HepG2 (cell line): Measurements from ENCODE around the gene FUT6. TPM values are rescaled to one million over a fixed set of nuclear protein-coding genes. Genes with fewer than 3 reads are reported as not detected.

Experiments
- CHCHD3 ChIP-seq: sonication (generic); formaldehyde crosslinking; IDR thresholded peaks from 2 replicates; pipeline ENCODE4 v1.8.0; 2022; ENCODE audit warnings: mild to moderate bottlenecking, missing genetic modification reagents, moderate library complexity
- HMGA1 ChIP-seq: sonication (generic); formaldehyde crosslinking; conservative IDR thresholded peaks from 2 replicates; pipeline ENCODE4 v1.4.0; 2020; ENCODE audit warnings: missing genetic modification reagents
- HNF4G ChIP-seq, 2 experiments: sonication (generic) in 1 of 2; formaldehyde crosslinking in 1 of 2; IDR thresholded peaks; 2 replicates each; pipeline versions ENCODE4 v1.4.0 to v1.6.1; 2011 to 2020; ENCODE audit warnings: borderline replicate concordance in 2 of 2, low read depth in 2 of 2, mild to moderate bottlenecking in 2 of 2, low read length in 1 of 2, missing genetic modification reagents in 1 of 2, moderate library complexity in 1 of 2
- MIER3 ChIP-seq: IDR thresholded peaks from 2 replicates; pipeline ENCODE4 v1.6.1; 2016; ENCODE audit warnings: missing compliant biosample characterization, borderline replicate concordance
- MIXL1 ChIP-seq: IDR thresholded peaks from 2 replicates; pipeline ENCODE4 v1.6.1; 2016
- NONO ChIP-seq, 2 experiments: fragments of 450-650 bp in 1 of 2; sonication (generic) in 1 of 2; formaldehyde crosslinking in 1 of 2; IDR thresholded peaks in 1 of 2; conservative IDR thresholded peaks in 1 of 2; 2 replicates each; pipeline versions ENCODE4 v1.6.1 to v1.8.0; 2017 to 2022; ENCODE audit warnings: mild to moderate bottlenecking in 1 of 2, missing genetic modification reagents in 1 of 2, moderate library complexity in 1 of 2
- TEAD2 ChIP-seq: sonication (generic); formaldehyde crosslinking; IDR thresholded peaks from 2 replicates; pipeline ENCODE4 v1.9.0; 2021; ENCODE audit warnings: missing genetic modification reagents
- TMF1 ChIP-seq: sonication (generic); formaldehyde crosslinking; IDR thresholded peaks from 2 replicates; pipeline ENCODE4 v1.8.1; 2022; ENCODE audit warnings: low read depth, missing genetic modification reagents
- USF2 ChIP-seq, 2 experiments: sonication (generic) in 1 of 2; formaldehyde crosslinking in 1 of 2; IDR thresholded peaks; 2 replicates each; pipeline versions ENCODE4 v1.5.1 to v1.6.1; 2011 to 2020; ENCODE audit warnings: borderline replicate concordance in 1 of 2, low read depth in 1 of 2, low read length in 1 of 2, mild to moderate bottlenecking in 1 of 2, missing genetic modification reagents in 1 of 2, moderate library complexity in 1 of 2
- YY1 ChIP-seq: IDR thresholded peaks from 2 replicates; pipeline ENCODE4 v1.6.1; 2011; ENCODE audit warnings: low read length, low read depth, moderate library complexity, mild to moderate bottlenecking; ENCODE audit not compliant: insufficient read depth, insufficient replicate concordance
- ZBTB7A ChIP-seq: sonication (generic); formaldehyde crosslinking; IDR thresholded peaks from 2 replicates; pipeline ENCODE4 v1.8.0; 2022; ENCODE audit warnings: mild to moderate bottlenecking, missing genetic modification reagents
- ZBTB7B ChIP-seq: sonication (generic); formaldehyde crosslinking; IDR thresholded peaks from 2 replicates; pipeline ENCODE4 v1.4.0; 2020; ENCODE audit warnings: missing genetic modification reagents
- ZNF275 ChIP-seq: sonication (generic); formaldehyde crosslinking; IDR thresholded peaks from 2 replicates; pipeline ENCODE4 v1.8.0; 2022; ENCODE audit warnings: missing genetic modification reagents, mild to moderate bottlenecking, inconsistent platforms, borderline replicate concordance
- ZNF430 ChIP-seq: sonication (generic); formaldehyde crosslinking; IDR thresholded peaks from 2 replicates; pipeline ENCODE4 v1.9.0; 2021; ENCODE audit warnings: mild to moderate bottlenecking, missing genetic modification reagents
- ZNF44 ChIP-seq: sonication (generic); formaldehyde crosslinking; IDR thresholded peaks from 2 replicates; pipeline ENCODE4 v1.5.1; 2020; ENCODE audit warnings: mild to moderate bottlenecking, missing genetic modification reagents
- ZNF749 ChIP-seq: sonication (generic); formaldehyde crosslinking; IDR thresholded peaks from 2 replicates; pipeline ENCODE4 v1.8.0; 2022; ENCODE audit warnings: mild to moderate bottlenecking, missing genetic modification reagents, moderate library complexity, borderline replicate concordance
- polyA plus RNA-seq, 8 experiments: library from polyadenylated mRNA; depleted of rRNA in 3 of 8; stranded (reverse) in 7 of 8; unstranded in 1 of 8; fragments of >200 nt; fragmentation: Illumina TruSeq in 4 of 8; extraction: Trizol in 4 of 8; gene quantifications; 2 replicates each; pipeline versions ENCODE4 v1.2.1 to v1.2.3, GENCODE V29; 2011 to 2016; ENCODE audit warnings: low read depth in 4 of 8, missing spikeins in 1 of 8, mixed read lengths in 1 of 8; ENCODE audit not compliant: insufficient read depth in 1 of 8
- total RNA-seq, 5 experiments: library from RNA; depleted of rRNA; stranded (reverse); fragments of >200 nt; fragmentation: Illumina TruSeq; extraction: Trizol; gene quantifications; 2 replicates each; pipeline ENCODE4 v1.2.3, GENCODE V29; 2016; ENCODE audit warnings: low read depth in 1 of 5
- TF ChIP-seq, protein P1 (sequence below): sonication (generic); formaldehyde crosslinking; IDR thresholded peaks from 2 replicates; pipeline ENCODE4 v1.4.0; 2020; ENCODE audit warnings: mild to moderate bottlenecking, missing genetic modification reagents

Gene FUT6
- total and polyA plus RNA-seq, 2 of the 13 experiments (the other 11 are each of a cell fraction or from before 2014, with no cell fraction given): 8.2 to 27.7 TPM

DNA sequence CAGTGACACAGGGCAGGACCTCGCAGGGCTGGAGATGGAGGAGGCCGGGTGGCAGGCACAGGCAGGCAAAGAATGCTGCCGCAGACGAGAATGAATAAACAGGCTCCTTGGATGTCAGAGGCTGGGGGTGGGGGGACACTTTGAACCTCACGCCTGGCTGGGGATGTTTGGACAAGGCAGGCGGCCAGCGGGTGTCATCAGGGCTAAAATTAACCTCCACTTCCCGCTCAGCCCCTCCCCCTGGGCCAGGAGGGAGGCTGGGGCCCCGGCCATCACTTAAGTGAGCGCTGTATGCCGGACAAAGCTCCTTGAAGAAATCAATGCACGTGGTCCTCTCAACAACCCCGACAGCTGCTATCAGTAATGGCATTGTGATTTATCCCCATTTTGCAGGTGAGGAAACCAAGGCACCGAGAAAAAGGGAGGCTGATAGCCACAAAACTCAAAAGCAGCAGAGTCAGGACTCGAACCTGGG is 41.1 kb upstream of the FUT6 start (continued):
- TF ChIP-seq, protein P1, sequence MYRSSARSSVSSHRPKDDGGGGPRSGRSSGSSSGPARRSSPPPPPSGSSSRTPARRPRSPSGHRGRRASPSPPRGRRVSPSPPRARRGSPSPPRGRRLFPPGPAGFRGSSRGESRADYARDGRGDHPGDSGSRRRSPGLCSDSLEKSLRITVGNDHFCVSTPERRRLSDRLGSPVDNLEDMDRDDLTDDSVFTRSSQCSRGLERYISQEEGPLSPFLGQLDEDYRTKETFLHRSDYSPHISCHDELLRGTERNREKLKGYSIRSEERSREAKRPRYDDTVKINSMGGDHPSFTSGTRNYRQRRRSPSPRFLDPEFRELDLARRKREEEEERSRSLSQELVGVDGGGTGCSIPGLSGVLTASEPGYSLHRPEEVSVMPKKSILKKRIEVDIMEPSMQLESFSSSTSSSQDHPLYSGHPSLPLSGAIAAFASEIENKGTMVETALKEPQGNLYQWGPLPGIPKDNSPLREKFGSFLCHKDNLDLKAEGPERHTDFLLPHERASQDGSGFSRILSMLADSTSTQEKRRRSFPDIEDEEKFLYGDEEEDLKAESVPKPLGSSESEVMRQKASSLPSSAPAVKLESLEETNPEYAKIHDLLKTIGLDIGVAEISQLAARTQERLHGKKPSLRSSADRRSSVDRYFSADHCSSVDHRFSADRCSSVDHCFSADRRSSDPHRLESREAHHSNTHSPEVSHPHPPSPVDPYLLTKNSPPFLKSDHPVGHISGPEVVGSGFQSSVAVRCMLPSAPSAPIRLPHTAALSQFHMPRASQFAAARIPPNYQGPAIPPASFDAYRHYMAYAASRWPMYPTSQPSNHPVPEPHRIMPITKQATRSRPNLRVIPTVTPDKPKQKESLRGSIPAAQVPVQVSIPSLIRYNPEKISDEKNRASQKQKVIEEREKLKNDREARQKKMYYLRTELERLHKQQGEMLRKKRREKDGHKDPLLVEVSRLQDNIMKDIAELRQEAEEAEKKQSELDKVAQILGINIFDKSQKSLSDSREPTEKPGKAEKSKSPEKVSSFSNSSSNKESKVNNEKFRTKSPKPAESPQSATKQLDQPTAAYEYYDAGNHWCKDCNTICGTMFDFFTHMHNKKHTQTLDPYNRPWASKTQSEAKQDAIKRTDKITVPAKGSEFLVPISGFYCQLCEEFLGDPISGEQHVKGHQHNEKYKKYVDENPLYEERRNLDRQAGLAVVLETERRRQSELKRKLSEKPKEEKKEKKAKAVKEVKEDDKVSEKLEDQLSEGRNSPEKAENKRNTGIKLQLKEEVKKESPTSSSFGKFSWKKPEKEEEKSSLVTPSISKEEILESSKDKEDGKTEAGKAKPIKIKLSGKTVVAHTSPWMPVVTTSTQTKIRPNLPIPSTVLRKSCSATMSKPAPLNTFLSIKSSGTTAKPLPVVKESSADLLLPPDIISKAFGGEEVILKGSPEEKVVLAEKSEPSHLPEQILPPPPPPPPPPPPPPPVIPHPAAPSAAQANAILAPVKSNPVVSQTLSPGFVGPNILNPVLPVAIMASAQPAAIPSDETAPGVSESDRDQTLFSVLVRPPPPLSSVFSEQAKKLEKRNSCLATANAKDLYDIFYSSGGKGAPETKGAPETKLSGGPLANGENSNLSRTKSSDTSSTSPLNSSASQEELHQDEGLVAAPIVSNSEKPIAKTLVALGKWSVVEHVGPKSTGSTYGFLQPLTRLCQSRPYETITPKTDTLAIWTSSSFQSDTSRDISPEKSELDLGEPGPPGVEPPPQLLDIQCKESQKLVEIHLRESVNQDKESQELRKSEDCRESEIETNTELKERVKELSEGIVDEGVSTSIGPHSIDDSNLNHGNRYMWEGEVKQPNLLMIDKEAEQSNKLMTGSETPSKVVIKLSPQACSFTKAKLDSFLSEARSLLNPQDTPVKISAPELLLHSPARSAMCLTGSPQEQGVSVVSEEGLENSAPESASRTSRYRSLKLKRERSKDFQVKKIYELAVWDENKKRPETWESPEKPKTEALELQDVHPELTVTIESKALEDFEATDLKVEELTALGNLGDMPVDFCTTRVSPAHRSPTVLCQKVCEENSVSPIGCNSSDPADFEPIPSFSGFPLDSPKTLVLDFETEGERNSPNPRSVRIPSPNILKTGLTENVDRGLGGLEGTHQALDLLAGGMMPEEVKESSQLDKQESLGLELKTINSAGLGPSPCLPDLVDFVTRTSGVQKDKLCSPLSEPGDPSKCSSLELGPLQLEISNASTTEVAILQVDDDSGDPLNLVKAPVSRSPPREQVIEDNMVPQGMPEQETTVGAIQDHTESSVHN (CRISPR knock-in tag): no peak
- TF ChIP-seq ZNF275 (CRISPR knock-in tag) (peak; percentile 69; the same call in 1 of the 2 replicates), ZNF44 (CRISPR knock-in tag) (no peak), HNF4G (IDR thresholded peaks at IDR 0.05; ENCODE audit: borderline replicate concordance, low read depth, low read length) (peak; percentile 62; the same call in 1 of the 2 replicates), HNF4G (CRISPR knock-in tag; IDR thresholded peaks at IDR 0.05; ENCODE audit: borderline replicate concordance, low read depth) (peak; percentile 75; the same call in 1 of the 2 replicates), TMF1 (no peak), YY1 (peak; percentile 61), CHCHD3 (CRISPR knock-in tag) (no peak), HMGA1 (CRISPR knock-in tag) (no peak), TEAD2 (CRISPR knock-in tag) (no peak), MIER3 (peak; percentile 63; the same call in 1 of the 2 replicates), ZNF430 (peak; percentile 61; the same call in 1 of the 2 replicates), USF2 (IDR thresholded peaks at IDR 0.05; ENCODE audit: low read depth, low read length) (no peak), USF2 (CRISPR knock-in tag; IDR thresholded peaks at IDR 0.05; ENCODE audit: borderline replicate concordance) (no peak), MIXL1 (CRISPR knock-in tag) (peak; percentile 64; the same call in 1 of the 2 replicates), ZNF749 (CRISPR knock-in tag) (peak; percentile 23; the same call in 1 of the 2 replicates), ZBTB7A (CRISPR knock-in tag) (no peak), ZBTB7B (CRISPR knock-in tag) (peak; percentile 39; the same call in 1 of the 2 replicates), NONO (IDR thresholded peaks at IDR 0.05) (no peak), NONO (CRISPR knock-in tag; conservative IDR thresholded peaks at IDR 0.05) (no peak)
